A549 (cell line): ENCODE measurements around the gene ZBED4.

Experiments
- CEBPB ChIP-seq, 2 experiments: fragments of >200 bp in 1 of 2; sonication (Bioruptor Twin) in 1 of 2; formaldehyde crosslinking in 1 of 2; IDR thresholded peaks; 2 replicates each; pipeline ENCODE4 v1.6.1; 2012 to 2016
- FOXS1 ChIP-seq: fragments of 250-450 bp; sonication (Bioruptor Pico); IDR thresholded peaks from 2 replicates; pipeline ENCODE4 v1.5.0; 2020; ENCODE audit warnings: mild to moderate bottlenecking, moderate library complexity
- HES2 ChIP-seq: fragments of >200 bp; sonication (Bioruptor Twin); formaldehyde crosslinking; IDR thresholded peaks from 2 replicates; pipeline ENCODE4 v1.6.1; 2016
- JUN ChIP-seq, 2 experiments: fragments of >200 bp; sonication (Bioruptor Twin); formaldehyde crosslinking; IDR thresholded peaks; 2 replicates in 1 of 2; 3 replicates in 1 of 2; pipeline ENCODE4 v1.6.1; 2016 to 2017
- MAX ChIP-seq: IDR thresholded peaks from 2 replicates; pipeline ENCODE4 v1.6.1; 2012
- RAD21 ChIP-seq, 2 experiments: fragments of >200 bp in 1 of 2; sonication (Bioruptor Twin) in 1 of 2; formaldehyde crosslinking in 1 of 2; IDR thresholded peaks in 1 of 2; conservative IDR thresholded peaks in 1 of 2; 2 replicates in 1 of 2; 3 replicates in 1 of 2; pipeline ENCODE4 v1.6.1; 2012 to 2018; ENCODE audit warnings: inconsistent platforms in 1 of 2
- RNF2 ChIP-seq: fragments of 200-600 bp; sonication (generic); IDR thresholded peaks from 2 replicates; pipeline ENCODE4 v1.6.1; 2016; ENCODE audit warnings: low read depth, mild to moderate bottlenecking, antibody characterized with exemption, moderate library complexity, borderline replicate concordance
- SMC3 ChIP-seq: fragments of >200 bp; sonication (Bioruptor Twin); formaldehyde crosslinking; IDR thresholded peaks from 3 replicates; pipeline ENCODE4 v1.6.1; 2018; ENCODE audit warnings: inconsistent platforms

DNA sequence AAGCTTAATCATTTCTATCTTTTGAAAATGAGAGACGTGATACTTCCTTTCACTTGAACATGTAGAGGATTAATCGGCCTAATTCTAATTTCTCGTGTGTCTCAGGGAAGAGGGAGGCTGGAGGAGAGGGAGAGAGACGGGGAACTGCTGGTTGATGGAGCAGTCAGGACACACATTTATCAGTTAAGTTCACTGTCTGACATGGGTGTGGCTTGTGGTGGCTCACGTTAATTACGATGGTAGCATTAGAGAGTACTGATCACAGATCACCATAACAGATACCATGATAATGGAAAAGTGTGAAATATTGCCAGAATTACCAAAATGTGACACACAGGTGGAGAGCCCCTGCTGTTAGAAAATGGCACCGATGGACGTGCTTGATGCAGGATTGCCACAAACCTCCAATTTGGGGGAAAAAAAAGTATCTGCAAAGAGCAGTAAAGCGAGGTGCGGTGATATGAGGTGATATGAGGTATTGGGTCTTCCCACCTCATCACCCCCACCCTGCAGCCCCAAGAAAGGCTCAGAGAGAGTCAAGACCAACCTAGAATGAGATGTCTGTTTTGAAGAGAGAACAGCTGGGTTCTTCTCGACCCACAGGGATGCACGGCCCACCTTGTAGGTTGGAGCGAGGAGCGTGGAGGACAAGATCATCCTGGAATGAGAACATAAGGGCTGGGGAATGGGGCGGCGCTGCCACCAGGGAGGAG, 19.7 kb downstream of the ZBED4 start:
- TF ChIP-seq SMC3 (no peak), CEBPB (IDR thresholded peaks at IDR 0.05) (no peak), JUN (IDR thresholded peaks at IDR 0.05) (no peak), HES2 (no peak), RNF2 (no peak), MAX (no peak), FOXS1 (CRISPR knock-in tag) (no peak), RAD21 (conservative IDR thresholded peaks at IDR 0.05 in 1 of 2, IDR thresholded peaks at IDR 0.05 in 1 of 2) (no peak)
